Measurements from ENCODE around the gene DCLK1. TPM values are rescaled to one million over a fixed set of nuclear protein-coding genes. Genes with fewer than 3 reads are reported as not detected.

DCLK1 gene
- total RNA-seq, 1 donor from 2014 or later = 8.5 TPM

- no peak for DNase-seq (ENCODE audit: low read depth in 2 of 2)
These were observed 367.4 kb downstream of the DCLK1 start for GRCh38 chr13:35763782-35764123.

GRCh38 chr13:35763060-35763781 is 368.0 kb downstream of the DCLK1 start:
- no peak for DNase-seq (ENCODE audit: low read depth in 2 of 2)

GRCh38 chr13:35761440-35762252 is 369.5 kb downstream of the DCLK1 start:
- DNase-seq (ENCODE audit: low read depth in 2 of 2) = no peak

- DNase-seq (ENCODE audit: low read depth in 2 of 2) = no peak
These were observed 370.4 kb downstream of the DCLK1 start for GRCh38 chr13:35760735-35761281.

- DNase-seq (ENCODE audit: low read depth in 2 of 2) = no peak
These were observed 383.6 kb downstream of the DCLK1 start for GRCh38 chr13:35747594-35747993.

GRCh38 chr13:35744566-35745178 is 386.5 kb downstream of the DCLK1 start:
- DNase-seq (ENCODE audit: low read depth in 2 of 2) = no peak

GRCh38 chr13:35744144-35744543 is 387.0 kb downstream of the DCLK1 start:
- no peak for DNase-seq (ENCODE audit: low read depth in 2 of 2)

GRCh38 chr13:35743165-35743564 is 388.0 kb downstream of the DCLK1 start:
- no peak for DNase-seq (ENCODE audit: low read depth in 2 of 2)

GRCh38 chr13:35741657-35742056 is 389.5 kb downstream of the DCLK1 start:
- no peak for DNase-seq (ENCODE audit: low read depth in 2 of 2)

- no peak for DNase-seq (ENCODE audit: low read depth in 2 of 2)
These were observed 394.3 kb downstream of the DCLK1 start for GRCh38 chr13:35736876-35737275.

GRCh38 chr13:35733827-35734226 is 397.4 kb downstream of the DCLK1 start:
- no peak for DNase-seq (ENCODE audit: low read depth in 2 of 2)

GRCh38 chr13:35732565-35732964 is 398.6 kb downstream of the DCLK1 start:
- no peak for DNase-seq (ENCODE audit: low read depth in 2 of 2)

- no peak for DNase-seq (ENCODE audit: low read depth in 2 of 2)
These were observed 399.7 kb downstream of the DCLK1 start for GRCh38 chr13:35731471-35731870.

- peak in 1 of 2 donors; percentile 32 for DNase-seq (ENCODE audit: low read depth in 2 of 2)
These were observed 401.1 kb downstream of the DCLK1 start for GRCh38 chr13:35729926-35730627.

- DNase-seq (ENCODE audit: low read depth in 2 of 2) = no peak
These were observed 403.3 kb downstream of the DCLK1 start for GRCh38 chr13:35727881-35728280.

- no peak for DNase-seq (ENCODE audit: low read depth in 2 of 2)
These were observed 406.7 kb downstream of the DCLK1 start for GRCh38 chr13:35724446-35724845.

- peak in 1 of 2 donors; percentile 62 for DNase-seq (ENCODE audit: low read depth in 2 of 2)
These were observed 407.4 kb downstream of the DCLK1 start for GRCh38 chr13:35723821-35724220.

- no peak for DNase-seq (ENCODE audit: low read depth in 2 of 2)
These were observed 408.1 kb downstream of the DCLK1 start for GRCh38 chr13:35723053-35723461.

GRCh38 chr13:35722458-35723052 is 408.6 kb downstream of the DCLK1 start:
- no peak for DNase-seq (ENCODE audit: low read depth in 2 of 2)

- DNase-seq (ENCODE audit: low read depth in 2 of 2) = peak; percentile 36 to 58
These were observed 410.3 kb downstream of the DCLK1 start for GRCh38 chr13:35720690-35721554.

All from lung microvascular endothelial cell (primary cell).